Stimulated activated CD4-positive, alpha-beta T cell treated with anti-CD3 and anti-CD28 coated beads, Interleukin-4, amount 100 ng/mL, for 1 hour (primary cell): Measurements from ENCODE around the gene RANBP1.
"Not testable (repeated sequence)": the region's sequence is repeated elsewhere in the genome, so short reads cannot be mapped to it uniquely, and the experiment has no call there.

Experiments used
- DNase-seq: peaks from one replicate; pipeline ENCODE4 v3.0.0-alpha.2; 2020

Gene RANBP1

DNA sequence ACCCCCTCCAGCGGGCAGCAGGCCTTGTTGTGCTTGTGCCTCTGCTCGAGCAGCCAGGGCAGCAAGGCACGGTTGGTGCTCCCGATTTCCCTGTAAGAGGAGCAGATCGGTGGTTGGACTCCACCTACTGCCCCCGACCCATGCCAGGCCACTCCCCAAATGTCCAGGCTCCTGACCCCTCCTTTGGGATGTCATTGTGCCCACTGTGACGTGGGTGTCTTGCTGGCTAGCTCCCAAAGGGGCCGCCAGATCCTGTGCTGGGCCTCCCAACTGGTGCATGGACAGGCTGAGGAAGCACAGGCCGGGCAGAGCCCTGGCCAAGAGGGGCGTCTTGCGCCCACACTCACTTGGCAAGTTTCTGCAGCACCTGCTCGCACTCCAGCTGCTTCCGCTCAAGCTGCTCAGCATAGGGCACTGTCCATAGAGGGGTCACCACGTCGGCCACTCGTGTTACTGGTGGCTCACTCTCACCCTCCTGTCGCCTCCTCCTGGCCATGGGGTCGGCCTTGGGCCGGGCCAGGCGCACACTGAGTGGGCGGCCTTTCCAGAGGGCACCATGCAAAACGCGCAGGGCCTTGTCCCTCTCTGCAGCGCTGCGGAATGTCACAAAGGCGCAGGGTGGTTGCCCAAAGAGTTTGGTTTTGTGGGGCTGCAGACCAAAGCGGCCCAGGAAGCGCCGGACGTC is at the start of gene RANBP1:
RANBP1 (plus strand) TSS at position 414 of the 685 bp plus-strand sequence; CDS start at position 495, 81 bp downstream.
- DNase-seq = no peak

DNA sequence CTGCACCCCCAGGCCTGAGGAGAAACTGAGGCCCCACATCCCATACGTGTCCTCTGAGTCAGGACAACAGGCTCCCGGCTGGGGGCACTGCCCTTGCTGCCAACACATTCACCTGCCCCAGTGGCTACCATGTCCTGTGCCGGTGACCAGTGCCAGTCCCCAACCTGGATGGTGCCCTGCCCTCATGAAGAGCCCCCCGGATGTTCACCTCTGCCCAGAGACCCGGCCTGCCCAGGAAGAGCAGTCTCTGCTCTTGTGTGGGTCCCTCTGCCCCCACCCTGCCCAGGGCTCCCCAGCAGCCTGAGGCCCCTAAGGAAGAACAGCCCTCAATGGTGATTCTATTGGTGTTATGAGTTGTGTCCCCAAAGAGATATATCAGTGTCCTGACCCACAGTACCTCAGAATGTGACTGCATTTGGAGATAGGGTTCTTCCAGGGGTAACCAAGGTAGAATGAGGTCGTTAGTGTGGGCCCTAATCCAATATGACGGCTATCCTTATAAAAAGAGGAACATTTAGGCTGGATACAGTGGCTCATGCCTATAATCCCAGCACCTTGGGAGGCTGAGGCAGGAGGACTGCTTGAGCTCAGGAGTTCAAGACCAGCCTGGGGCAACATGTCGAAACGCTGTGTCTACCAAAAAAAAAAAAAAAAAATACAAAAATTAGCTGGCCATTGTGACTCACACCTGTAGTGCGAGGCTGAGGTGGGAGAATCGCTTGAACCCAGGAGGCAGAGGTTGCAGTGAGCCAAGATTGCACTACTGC is 49.1 kb upstream of the RANBP1 start:
- no peak for DNase-seq

DNA sequence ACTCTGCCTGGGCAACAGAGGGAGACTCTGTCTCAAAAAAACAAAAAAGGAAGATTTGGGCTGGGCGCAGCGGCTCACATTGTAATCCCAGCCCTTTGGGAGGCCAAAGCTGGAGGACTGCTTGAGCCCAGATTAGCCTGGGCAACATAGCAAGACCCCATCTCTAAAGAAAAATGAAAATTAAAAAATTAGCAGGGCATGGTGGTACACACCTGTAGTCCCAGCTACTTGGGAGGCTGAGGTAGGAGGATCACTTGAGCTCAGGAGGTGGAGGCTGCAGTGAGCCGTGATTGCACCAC is 48.6 kb upstream of the RANBP1 start:
- DNase-seq = not testable (repeated sequence)

DNA sequence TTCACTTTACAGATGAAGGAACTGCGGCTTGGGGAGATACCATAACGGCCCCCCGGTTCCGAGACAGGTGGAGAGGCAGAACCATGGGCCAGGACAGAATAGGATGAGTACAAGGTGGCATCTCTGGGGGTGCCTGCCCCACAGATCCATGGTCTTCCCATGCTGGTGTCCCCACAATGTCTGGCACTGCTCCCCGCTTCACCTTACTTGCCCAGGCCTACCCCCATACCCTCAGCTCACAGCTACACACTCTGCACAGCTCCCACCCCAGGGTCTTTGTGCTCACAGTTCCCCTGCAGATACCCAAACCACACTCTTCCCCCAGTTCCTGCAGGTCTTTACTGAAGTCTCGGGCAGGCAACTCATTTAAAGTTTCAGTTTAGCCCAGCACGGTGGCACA is 47.3 kb upstream of the RANBP1 start:
- DNase-seq = no peak

DNA sequence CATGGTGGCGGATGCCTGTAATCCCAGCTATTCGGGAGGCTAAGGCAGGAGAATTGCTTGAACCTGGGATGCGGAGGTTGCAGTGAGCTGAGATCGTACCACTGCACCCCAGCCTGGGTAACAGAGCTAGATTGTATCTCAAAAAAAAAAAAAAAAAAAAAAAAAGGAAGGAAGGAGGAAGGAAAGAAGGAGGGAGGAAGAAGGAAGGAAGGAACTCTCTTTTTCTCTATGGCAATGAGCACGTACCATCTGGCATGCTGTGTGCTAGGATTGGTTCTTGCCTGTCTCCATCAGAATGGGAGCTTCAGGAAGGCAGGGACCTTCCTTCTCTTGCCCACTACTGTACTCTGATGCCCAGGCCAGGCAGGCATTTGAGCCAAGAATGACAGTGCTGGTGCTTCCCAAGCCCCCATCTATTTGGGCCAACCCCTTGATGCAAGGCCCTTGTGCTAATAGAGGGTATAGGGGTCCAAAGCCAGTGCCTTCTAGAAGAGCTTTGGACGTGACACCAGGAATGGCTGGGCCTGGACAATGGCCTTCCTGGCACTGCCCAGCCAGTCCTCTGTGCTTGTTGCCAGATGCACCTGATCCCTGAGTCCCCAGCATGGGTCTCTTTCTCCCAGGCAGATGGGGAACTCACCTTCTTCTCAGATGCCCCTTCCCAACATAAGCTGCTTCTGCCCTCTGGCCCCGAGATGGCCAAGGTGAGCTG is 46.4 kb upstream of the RANBP1 start:
- DNase-seq = no peak

DNA sequence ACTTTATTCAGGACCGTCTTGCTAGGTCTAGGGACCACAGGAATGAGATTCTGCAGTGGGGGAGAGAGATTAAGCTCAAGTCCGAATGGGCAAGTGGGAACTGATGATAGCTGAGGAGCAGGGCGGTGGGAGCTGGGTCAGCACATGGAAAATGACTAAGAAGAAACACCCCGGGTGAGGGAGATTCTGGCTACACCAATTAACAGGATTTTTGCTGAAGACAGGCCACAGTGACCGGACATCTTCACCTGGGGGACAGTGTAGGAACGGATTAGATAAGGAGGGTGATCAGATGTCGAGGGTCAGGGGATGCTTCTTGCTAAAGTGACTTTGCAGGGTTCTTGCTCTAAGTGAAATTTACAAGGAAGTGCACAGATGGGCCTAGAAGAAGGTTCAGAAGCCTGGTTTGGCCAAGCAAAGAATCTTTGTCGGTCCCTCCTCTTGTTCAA is 44.4 kb upstream of the RANBP1 start:
- DNase-seq = no peak

DNA sequence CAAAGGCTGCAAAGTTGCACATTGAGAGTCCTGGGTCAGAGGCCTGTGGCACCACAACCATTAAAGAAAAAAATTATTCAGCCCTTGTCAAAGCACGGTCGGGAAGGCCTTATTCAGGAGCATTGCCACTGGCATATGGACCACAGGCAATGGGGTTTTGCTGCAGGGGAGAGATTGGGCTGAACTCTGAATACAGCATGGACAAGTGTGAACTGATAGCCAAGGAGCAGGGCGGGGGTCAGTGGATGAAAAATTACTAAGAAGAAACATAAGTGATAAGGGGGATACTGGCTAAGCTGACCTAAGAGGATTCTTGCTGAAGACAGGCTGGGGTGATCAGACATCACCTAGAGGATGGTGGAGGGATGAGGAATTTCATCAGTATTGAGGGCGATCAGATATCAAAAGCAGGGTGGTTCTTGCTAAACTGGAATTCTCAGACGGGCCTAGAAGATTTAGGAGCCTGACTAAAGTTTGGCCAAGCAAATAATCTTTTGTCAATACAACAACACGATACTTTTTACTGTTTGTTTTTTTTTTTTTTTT is 39.2 kb upstream of the RANBP1 start:
- DNase-seq = no peak

DNA sequence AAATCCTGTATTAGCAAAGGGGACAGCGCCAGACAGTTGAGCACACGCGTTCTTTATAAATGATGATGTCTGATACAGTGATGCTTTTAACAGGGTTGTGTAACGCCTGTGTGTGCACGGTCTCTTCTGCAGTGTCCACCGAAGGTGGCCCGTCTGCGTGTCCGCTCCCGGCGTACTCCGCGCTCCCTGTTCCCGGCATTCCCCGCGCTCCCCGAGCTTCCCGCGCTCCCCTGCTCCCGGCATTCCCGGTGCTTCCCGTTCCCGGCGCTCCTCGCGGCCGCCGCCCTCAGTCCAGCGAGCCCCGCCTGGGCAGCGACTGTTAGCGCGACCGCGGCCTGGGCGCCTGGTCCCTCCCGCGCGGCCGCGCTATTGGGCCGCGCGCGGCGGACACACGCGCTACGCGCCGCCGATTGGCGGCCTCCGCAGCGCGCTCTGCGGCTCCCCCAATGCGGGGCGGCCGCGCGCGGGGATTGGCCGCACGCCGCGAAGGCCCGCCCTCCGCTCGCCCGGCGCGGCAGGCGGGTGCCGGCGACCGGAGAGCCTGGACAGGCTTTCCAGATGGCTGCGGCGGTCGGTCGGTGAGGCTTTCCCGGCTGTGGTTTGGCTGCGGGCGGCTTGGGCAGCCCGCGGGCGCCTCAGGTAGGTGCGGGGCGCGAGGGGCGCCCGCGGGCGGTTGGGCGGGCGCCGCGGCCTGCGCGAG is 36.0 kb upstream of the RANBP1 start, which contains the start of gene DGCR8:
DGCR8 (plus strand) TSS at position 497 of the 700 bp plus-strand sequence. CDS start 5,723 bp downstream, outside the sequence.
- DNase-seq = peak; percentile 72

DNA sequence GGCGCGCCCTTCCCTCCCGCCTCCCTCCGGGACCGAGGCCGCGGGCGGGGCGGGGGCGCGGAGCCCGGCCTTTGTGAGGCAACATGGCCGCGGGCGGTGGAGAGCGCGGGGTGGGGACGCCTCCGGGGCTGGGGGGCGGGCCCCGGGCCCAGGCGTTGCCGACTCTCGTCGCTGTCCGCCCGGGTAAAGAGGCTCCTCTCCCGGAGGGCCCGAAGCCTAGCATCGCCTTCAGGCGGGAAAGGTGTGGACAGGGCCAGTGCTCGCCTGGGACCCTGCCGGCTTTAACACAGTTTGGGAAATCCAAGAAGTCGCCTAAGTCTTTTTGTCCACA is 35.5 kb upstream of the RANBP1 start:
- DNase-seq = peak; percentile 73

DNA sequence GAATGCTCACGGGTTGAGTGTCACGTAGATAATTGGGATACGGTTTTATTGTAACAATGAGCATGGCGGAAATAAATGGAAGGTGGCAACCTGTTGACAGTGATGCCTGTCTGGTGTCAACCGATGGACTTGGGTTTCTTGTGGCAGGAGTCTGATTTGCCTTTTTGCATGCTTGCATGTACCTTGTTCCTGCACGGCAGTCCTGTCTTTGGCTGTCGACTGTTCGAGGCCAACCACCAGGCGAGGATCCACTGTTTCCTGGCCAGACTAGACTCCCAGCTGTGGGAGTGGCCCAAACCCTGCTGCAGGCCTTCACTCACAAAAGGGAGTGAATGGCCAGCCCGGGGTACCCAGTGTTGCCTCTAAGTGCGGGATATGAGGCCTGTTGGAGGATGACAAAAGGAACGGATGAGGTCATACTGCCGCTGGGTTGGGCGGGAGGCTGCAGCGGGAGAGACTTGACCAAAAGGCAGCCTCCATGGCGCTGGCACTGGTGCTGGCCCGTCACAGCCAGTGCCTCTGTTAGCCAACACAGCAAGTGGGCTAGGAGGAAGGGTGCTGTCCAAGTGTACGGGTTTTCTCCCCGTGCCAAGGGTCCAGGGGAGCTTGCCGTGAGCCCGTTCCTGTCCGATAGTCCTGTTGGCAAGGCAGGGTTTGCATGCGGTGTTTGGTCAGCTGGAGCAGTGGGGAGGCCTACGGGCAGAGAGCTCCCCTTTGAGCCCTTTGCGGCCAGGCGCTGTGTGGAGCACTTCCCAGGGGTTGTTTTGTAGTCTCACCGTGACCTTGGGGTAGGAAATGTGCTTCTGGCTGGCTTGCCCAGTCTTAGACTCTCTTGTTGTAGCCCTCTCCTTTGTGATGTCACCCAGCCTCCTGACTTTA is 34.9 kb upstream of the RANBP1 start:
- DNase-seq = no peak

DNA sequence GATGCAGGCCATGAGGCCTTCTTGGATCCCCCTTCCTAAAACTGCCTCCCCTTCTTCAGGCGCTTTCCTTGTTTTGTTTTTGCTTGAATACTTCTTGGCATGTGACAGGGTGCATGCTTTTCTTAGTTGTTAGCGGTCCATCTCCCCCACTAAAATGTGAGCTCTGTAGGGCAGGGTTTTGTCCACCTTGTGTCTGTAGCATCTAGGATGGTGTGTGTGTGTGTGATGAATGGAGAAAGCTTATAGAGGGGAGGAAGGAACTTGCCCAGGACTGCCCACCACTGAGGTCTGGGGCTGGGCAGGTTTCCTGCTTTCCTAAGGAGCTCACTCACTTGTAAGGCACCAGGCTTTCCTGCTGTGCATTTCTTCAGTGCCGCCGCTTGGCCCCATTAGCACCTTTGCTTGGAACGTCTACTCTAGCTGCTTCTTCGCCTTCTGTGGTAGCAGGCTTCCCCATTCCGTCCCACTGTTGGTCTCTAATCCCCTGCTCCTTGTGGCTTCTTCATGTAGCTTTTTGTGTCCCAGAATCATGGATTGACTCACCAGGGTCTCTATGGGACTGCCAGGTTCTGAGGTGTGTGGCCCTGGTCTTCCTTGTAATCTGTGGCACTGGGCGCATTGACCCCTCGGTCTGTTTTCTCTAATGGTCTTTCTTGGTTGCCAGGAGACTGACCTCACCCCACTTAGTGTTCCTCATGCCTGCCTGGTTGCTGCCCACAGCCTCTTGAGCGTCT is 32.6 kb upstream of the RANBP1 start:
- no peak for DNase-seq

DNA sequence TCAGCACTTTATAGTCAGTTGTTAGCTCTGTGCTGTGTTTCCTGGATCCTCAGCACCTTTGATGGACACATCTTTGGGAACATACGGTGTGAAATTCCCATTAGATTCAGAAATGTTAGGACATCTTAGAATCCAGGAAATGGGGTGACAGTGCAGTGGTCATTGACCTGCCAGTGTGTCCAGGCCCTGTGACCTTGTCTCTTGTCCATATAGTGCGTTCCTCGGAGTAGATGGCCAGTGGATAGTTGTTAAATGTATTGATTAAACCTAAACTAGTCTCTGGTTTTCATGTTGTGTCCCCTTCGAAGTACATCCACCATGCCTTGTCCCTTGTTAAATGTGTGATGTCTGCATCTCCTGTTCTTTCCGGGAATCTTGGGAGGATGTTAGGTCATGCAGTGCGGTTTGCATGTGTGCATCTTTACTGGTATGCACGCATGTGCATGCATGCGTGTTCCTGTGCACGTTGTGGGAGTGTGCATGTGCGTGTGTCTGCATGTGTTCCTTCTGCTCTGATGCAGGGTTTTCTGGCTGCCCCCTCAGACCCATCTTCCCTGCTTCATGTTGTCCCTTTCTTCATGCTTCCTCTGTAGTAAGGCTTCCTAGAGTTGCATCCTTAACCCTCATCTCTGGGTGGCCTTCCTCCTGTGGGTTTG is 31.9 kb upstream of the RANBP1 start:
- DNase-seq = no peak

DNA sequence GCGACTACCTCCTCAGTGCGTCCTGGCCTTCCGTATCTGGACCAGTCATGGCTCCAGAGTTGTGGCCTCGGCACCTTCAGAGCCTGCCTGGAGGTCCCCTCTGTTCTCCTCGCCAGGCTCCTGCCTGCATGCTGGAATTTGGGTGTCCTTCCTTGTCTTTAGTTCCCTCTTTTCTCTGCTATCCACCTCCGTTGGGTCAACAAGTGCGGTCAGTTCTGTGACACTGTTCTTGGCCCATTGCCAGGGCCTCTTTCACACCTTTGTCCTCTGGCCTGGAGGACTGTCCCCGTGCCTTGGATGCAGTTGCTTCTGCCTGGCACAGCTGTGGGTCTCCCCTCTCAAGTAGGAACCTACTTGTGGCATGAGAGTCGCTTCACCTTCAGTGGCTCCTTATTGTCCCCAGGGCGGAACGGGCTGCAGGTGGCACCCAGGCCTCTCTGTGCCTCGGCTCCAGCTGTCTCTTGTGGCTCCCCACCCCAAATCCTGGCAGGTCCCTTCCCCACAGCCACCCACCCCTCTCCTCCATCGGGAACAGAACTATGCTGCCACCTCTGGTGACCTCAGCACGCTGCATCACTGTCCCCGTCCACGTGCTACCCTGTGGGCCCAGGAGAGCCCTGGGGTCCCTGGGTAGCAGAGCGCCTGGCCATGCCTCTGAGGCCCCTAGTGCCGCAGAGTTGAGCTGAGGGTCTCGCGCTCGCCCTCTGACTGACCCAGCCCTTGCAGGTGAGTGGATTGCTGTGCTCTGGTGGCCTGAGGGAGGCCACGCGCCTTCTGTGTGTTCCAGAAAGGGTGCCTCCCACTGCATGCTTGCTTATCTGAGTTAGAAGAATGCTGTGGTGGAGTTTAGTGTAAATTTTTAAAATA is 31.1 kb upstream of the RANBP1 start:
- DNase-seq = peak; percentile 31

DNA sequence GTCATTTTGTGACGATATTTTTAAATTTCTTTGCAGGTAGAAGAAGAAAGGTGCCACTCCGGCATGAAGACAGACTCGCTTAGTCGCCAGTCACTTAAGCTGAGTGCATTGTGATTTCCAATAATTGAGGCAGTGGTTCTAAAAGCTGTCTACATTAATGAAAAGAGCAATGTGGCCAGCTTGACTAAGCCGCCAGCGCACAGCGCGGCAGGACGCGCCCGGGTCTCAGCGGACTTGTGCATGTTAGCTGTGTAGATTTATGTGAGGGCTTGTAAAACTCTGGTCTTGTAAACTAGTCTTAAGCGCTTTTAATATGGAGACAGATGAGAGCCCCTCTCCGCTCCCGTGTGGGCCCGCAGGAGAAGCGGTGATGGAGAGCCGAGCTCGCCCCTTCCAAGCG is 30.3 kb upstream of the RANBP1 start:
- DNase-seq = no peak

DNA sequence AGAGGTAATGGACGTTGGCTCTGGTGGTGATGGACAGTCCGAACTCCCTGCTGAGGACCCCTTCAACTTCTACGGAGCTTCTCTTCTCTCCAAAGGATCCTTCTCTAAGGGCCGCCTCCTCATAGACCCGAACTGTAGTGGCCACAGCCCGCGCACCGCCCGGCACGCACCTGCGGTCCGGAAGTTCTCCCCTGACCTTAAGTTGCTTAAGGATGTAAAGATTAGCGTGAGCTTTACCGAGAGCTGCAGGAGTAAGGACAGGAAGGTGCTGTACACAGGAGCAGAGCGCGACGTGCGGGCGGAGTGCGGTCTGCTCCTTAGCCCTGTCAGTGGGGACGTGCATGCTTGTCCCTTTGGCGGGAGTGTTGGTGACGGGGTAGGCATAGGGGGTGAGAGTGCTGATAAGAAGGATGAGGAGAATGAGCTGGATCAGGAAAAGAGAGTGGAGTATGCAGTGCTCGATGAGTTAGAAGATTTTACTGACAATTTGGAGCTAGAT is 29.8 kb upstream of the RANBP1 start:
- no peak for DNase-seq

DNA sequence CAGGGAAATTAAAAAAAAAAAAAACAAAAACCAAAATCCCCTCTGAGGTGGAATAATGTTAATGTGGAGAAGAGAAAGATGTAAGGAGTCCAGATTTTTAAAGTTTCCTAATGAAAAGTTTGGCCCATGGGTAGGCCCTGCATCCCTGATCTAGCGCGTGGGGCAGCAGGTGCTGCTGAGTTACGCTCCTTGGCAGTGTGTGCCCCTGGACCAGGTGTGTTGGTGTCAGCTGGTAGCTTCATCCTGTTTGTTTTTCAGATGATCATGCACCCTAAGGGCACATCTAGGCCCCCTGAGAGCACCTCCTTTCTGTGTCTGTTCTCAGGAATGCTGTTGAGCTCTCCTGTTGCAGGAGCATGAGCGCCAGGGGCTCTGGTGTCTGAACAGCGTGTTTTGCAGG is 29.1 kb upstream of the RANBP1 start:
- DNase-seq = no peak

DNA sequence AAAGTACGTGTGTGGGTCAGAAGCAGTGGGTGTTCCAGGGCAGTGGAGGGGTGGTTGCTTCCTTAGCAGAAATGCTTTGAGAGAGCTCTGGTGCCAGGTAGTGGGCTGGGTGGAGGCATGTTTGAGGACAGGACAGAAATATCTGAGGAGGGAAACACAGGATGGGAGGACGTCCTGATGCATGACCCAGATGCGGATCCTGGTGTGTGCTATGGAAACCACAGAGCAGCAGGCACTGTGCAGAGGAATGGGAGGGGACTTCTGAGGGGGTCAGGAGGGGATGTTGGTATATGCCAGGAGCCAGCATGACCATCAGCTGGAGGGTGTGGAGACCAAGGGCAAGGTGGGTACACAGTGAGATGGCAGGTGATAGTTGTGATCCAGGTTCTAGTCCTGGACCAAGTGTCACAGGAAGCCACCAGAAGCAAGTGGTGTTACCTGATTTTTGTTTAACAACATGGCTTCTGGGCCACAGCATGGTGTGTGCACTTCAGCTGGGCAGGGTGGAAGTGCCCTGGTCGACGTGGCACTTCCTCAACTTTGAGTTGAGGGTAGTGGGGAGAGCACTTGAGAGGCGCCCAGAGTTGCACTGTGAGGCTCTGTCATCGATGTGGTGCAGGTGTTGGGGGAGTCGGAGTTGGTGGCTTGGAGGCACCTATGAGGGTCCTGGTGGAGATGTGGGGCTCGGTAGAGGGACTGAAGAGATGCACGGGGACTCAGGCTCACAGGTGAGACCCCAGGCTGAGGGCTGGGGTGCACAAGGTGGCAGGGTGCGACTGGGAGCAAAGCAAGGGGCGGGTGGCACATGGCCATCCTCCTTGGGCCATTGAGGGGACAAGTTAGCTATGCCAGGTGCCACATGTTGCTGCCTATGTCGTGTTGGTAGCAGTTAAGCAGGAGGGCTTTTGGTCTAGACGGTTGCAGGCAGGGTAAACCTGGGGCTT is 28.3 kb upstream of the RANBP1 start:
- no peak for DNase-seq

DNA sequence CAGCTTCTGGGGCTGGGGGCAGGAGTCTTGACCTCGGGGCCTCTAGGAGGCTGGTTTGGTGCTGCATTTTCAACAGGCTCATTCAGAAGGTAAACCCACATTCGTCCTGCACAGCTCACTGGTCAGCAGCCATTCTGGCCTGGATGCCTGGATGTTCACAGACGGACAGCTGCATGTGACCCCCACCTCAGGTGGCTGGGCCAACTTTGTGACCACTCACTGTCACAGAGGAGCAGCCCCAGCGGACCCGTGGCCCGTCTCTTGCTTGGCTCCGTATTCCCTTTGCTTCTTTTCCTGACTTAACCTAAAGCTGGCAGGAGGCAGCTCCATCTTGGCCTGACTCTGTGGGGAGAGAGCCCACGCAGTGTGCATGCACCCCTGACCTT is 27.6 kb upstream of the RANBP1 start:
- no peak for DNase-seq
